Upper lobe of left lung (tissue), 6 donors: ENCODE data around the gene ACADM. TPM values are rescaled to one million over a fixed set of nuclear protein-coding genes. Genes with fewer than 3 reads are reported as not detected.
"Not testable (repeated sequence)": the region's sequence is repeated elsewhere in the genome, so short reads cannot be mapped to it uniquely, and the experiment has no call there.

Source experiments
- ATAC-seq, 2 donors: fragments of 200-7000 bp; cut with Tn5 transposase; one replicate each; pipeline ENCODE4 v1.9.1; 2022; ENCODE audit warnings: mild to moderate bottlenecking in 2 of 2, moderate library complexity in 2 of 2; ENCODE audit not compliant: low FRiP score in 2 of 2
- DNase-seq, 2 donors: peaks; one replicate each; pipeline ENCODE4 v3.0.0-alpha.2; 2019 to 2020
- H3K27ac ChIP-seq, 4 donors: fragments of 200-600 bp; sonication (generic); one replicate each; pipeline ENCODE4 v1.5.1; 2016 to 2019
- H3K27me3 ChIP-seq, 4 donors: fragments of 200-600 bp; sonication (generic); one replicate each; pipeline ENCODE4 v1.5.1; 2017 to 2019
- H3K36me3 ChIP-seq, 4 donors: fragments of 200-600 bp; sonication (generic); one replicate each; pipeline ENCODE4 v1.5.1; 2016 to 2019
- H3K4me1 ChIP-seq, 4 donors: fragments of 200-600 bp; sonication (generic); one replicate each; pipeline ENCODE4 v1.5.1; 2018 to 2019
- H3K4me3 ChIP-seq, 4 donors: fragments of 200-600 bp; sonication (generic); one replicate each; pipeline ENCODE4 v1.5.1; 2017 to 2019; ENCODE audit warnings: mild to moderate bottlenecking in 2 of 4, moderate library complexity in 1 of 4
- H3K9me3 ChIP-seq, 4 donors: fragments of 200-600 bp; sonication (generic); one replicate each; pipeline ENCODE4 v1.5.1; 2018 to 2019
- CTCF ChIP-seq, 6 experiments: fragments of 450-650 bp in 4 of 6; fragments of 200-600 bp in 2 of 6; sonication (generic) in 2 of 6; IDR thresholded peaks; one replicate each; pipeline ENCODE4 v1.5.1; 2016 to 2019; ENCODE audit warnings: antibody characterized with exemption in 6 of 6
- EP300 ChIP-seq, 4 donors: sonication (generic); formaldehyde crosslinking; IDR thresholded peaks; one replicate each; pipeline ENCODE4 v1.5.1; 2017; ENCODE audit warnings: antibody characterized with exemption in 4 of 4, control low read depth in 2 of 4
- POLR2A ChIP-seq, 4 donors: fragments of 450-650 bp; IDR thresholded peaks; one replicate each; pipeline ENCODE4 v1.5.1; 2016 to 2017; ENCODE audit warnings: antibody characterized with exemption in 4 of 4, mild to moderate bottlenecking in 2 of 4
- POLR2AphosphoS5 ChIP-seq, 2 donors: sonication (generic); formaldehyde crosslinking; IDR thresholded peaks; one replicate each; pipeline ENCODE4 v1.5.1; 2017; ENCODE audit warnings: antibody characterized with exemption in 2 of 2
- WGBS, 2 donors: methylation state at CpG; one replicate each; pipeline ENCODE4 v1.1.5; 2017 to 2018; 5-methylcytosine and 5-hydroxymethylcytosine counted together
- total RNA-seq, 6 donors: library from RNA; depleted of rRNA in 4 of 6; stranded (reverse); fragments of >200 nt in 4 of 6; gene quantifications; one replicate each; pipeline versions ENCODE4 v1.1.0 to v1.2.1, GENCODE V29; 2016 to 2021
- donor health status: DM: no; HTN: no; CAD: no; lungs with moderate emphysema.
- donor health status: DM: no; HTN: yes; CAD: no; lungs with severe emphysema.

The ACADM gene
- total RNA-seq, 6 donors from 2014 or later, result 18.9 to 50.2 (median 39.7) TPM

- Histone ChIP-seq H3K27me3 (no peaks in the 10 kb centered on the region), H3K4me1 (peaks cover 0 to 7% (median 5%) of the 10 kb centered on the region in 4 donors), H3K9me3 (no peaks in the 10 kb centered on the region), H3K27ac (no peak overlapping the region), H3K4me3 (no peak overlapping the region), H3K36me3 (no peaks in the 10 kb centered on the region)
- no peak for DNase-seq
- no peak for ATAC-seq
- TF ChIP-seq CTCF (IDR thresholded peaks at IDR 0.05), result no peak
- TF ChIP-seq EP300 (IDR thresholded peaks at IDR 0.05), result no peak
- no peak for TF ChIP-seq POLR2AphosphoS5 (IDR thresholded peaks at IDR 0.05)
- no peak for TF ChIP-seq POLR2A (IDR thresholded peaks at IDR 0.05)
- 85% methylated on average over 2 of the region's 2 CpGs for WGBS, 2 donors
Observed at GRCh38 chr1:75719810-75720209, 4.7 kb upstream of the ACADM start.

DNA sequence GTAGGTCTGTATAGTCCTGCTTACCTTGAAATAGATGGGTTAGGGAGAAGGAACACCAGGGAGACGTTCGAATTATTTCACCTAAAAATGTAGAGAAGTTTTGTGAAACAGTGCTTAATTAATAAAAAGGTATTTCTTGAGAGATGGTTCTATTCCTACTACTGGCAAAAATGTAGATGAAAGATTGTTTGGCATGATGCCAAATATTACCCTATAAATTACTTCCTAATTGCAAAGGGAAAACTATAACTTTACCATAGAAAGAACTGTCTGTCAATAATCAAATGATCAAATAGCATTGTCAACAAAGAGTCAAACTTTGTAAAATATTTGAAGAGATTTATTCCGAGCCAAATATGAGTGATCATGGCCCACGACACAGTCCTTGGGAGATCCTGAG is 4.2 kb upstream of the ACADM start:
- no peaks in the 10 kb centered on the region for H3K9me3 ChIP-seq
- H3K27ac ChIP-seq, result no peak overlapping the region
- H3K36me3 ChIP-seq, result no peaks in the 10 kb centered on the region
- ATAC-seq (no peak), DNase-seq (no peak)
- WGBS, 2 donors, result 90 to 96% methylated on average over 4 of the region's 4 CpGs
- H3K27me3 ChIP-seq, result no peaks in the 10 kb centered on the region
- peaks cover 0 to 8% (median 7%) of the 10 kb centered on the region in 4 donors for H3K4me1 ChIP-seq
- no peak for TF ChIP-seq POLR2AphosphoS5 (IDR thresholded peaks at IDR 0.05)
- no peak for TF ChIP-seq POLR2A (IDR thresholded peaks at IDR 0.05)
- TF ChIP-seq CTCF (IDR thresholded peaks at IDR 0.05), result no peak
- TF ChIP-seq EP300 (IDR thresholded peaks at IDR 0.05), result no peak
- H3K4me3 ChIP-seq, result no peak overlapping the region

DNA sequence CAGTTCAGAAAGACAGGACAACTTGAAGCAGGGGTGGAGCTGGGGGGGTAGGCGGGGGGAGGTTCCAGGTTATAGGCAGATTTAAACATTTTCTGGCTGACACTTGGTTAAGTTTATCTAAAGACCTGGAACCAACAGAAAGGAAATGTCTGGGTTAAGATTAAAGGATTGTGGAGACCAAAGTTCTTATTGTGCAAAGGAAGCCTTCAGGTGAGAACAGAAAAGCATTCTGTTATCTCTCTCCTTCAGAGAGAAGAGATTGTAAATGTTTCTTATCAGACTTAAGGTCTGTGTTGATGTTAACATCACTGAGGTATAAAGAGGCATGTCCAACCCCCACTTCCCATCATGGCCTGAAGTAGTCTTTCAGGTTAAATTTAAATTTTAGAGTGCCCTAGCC is 3.7 kb upstream of the ACADM start:
- H3K4me1 ChIP-seq, result peaks cover 0 to 13% (median 12%) of the 10 kb centered on the region in 4 donors

DNA sequence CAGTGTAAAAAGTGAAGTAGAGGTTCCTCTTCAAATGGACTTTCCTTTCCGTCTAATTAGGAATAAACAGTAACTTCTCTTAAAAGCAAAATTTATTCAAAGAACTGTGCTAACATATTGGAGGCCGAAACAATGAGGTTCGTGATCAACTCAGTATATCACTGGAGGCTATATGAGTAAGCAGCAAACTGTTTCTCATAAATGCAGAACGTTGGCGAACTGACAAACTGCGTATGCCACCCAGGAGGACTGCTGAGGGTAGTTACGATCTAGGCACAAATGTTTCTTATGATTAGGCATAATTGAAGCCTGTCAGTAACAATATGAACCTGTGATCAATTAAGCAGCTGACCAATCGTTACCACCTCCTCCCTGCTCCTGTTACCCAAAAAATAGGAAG is 2.3 kb upstream of the ACADM start:
- WGBS, 2 donors, result 91 to 95% methylated on average over 8 of the region's 8 CpGs
- H3K4me1 ChIP-seq, result peaks cover 0 to 18% (median 16%) of the 10 kb centered on the region in 4 donors
- H3K9me3 ChIP-seq, ATAC-seq, H3K36me3 ChIP-seq, H3K4me3 ChIP-seq, DNase-seq, H3K27me3 ChIP-seq, H3K27ac ChIP-seq: not testable (repeated sequence)

More for the DNA sequence above, 3.7 kb upstream of the ACADM start:
- Histone ChIP-seq H3K36me3 (no peaks in the 10 kb centered on the region), H3K27ac (no peak overlapping the region), H3K4me3 (no peak overlapping the region), H3K9me3 (no peaks in the 10 kb centered on the region), H3K27me3 (no peaks in the 10 kb centered on the region)
- ATAC-seq (no peak), DNase-seq (no peak)
- no peak for TF ChIP-seq EP300 (IDR thresholded peaks at IDR 0.05)
- no peak for TF ChIP-seq POLR2AphosphoS5 (IDR thresholded peaks at IDR 0.05)
- TF ChIP-seq POLR2A (IDR thresholded peaks at IDR 0.05), result no peak
- TF ChIP-seq CTCF (IDR thresholded peaks at IDR 0.05), result no peak
- 83 to 100% methylated on average over 1 of the region's 1 CpG for WGBS, 2 donors

DNA sequence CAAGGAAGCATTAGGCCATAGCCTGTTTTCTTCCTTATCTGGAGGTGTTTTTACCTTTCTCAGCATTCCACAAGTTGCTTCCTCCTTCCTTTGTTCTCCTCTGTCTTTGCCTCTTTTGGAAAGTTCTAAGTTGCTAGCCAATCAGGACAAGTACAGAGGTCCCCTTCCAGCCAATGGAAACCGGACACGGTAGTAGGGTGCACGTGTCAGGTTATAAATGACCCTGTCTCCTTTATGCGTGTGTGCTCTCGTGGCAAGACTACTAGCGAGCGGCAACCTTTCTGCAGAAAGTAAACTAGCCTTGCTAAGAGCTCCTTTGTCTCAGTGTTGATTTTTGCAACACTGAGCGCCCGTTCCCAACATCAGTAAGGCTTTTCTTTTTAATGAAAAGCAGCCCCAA is 1.5 kb upstream of the ACADM start:
- TF ChIP-seq EP300 (IDR thresholded peaks at IDR 0.05) (no peak), POLR2A (IDR thresholded peaks at IDR 0.05) (no peak), POLR2AphosphoS5 (IDR thresholded peaks at IDR 0.05) (no peak), CTCF (IDR thresholded peaks at IDR 0.05) (no peak)
- no peak overlapping the region for H3K27ac ChIP-seq
- DNase-seq (no peak), ATAC-seq (no peak)
- no peak overlapping the region for H3K4me3 ChIP-seq
- no peaks in the 10 kb centered on the region for H3K9me3 ChIP-seq
- 95 to 97% methylated on average over 9 of the region's 9 CpGs for WGBS, 2 donors
- no peaks in the 10 kb centered on the region for H3K27me3 ChIP-seq
- peaks cover 0 to 18% (median 18%) of the 10 kb centered on the region in 4 donors for H3K4me1 ChIP-seq
- H3K36me3 ChIP-seq, result no peaks in the 10 kb centered on the region
